ENCODE data around the gene PTPRB.
"Not testable (repeated sequence)": the region's sequence is repeated elsewhere in the genome, so short reads cannot be mapped to it uniquely, and the experiment has no call there.

GRCh38 chr12:70490928-70491327 lies 146.3 kb downstream of the PTPRB start:
- TF ChIP-seq CTCF, POLR2A (IDR thresholded peaks at IDR 0.05): not testable (repeated sequence)
